Esophagus muscularis mucosa (tissue), 4 donors: ENCODE results near the gene EAF1. TPM values are rescaled to one million over a fixed set of nuclear protein-coding genes. Genes with fewer than 3 reads are reported as not detected.
"Not testable (repeated sequence)": the region's sequence is repeated elsewhere in the genome, so short reads cannot be mapped to it uniquely, and the experiment has no call there.

ENCODE experiments used
- DNase-seq: peaks from one replicate; pipeline ENCODE4 v3.0.0-alpha.2; 2017; ENCODE audit errors: extremely low spot score
- H3K27ac ChIP-seq, 4 donors: fragments of 200-600 bp; sonication (generic); replicated peaks in 1 of 4; 1 replicate in 3 of 4; 2 replicates in 1 of 4; pipeline ENCODE4 v1.5.1; 2016 to 2019; ENCODE audit warnings: mild to moderate bottlenecking in 1 of 4
- H3K27me3 ChIP-seq, 4 donors: fragments of 200-600 bp; sonication (generic); one replicate each; pipeline versions ENCODE4 v1.5.1 to v1.6.0; 2016 to 2019
- H3K36me3 ChIP-seq, 4 donors: fragments of 200-600 bp; sonication (generic); one replicate each; pipeline ENCODE4 v1.5.1; 2016 to 2019
- H3K4me1 ChIP-seq, 4 donors: fragments of 200-600 bp; sonication (generic); one replicate each; pipeline ENCODE4 v1.5.1; 2016 to 2019
- H3K4me3 ChIP-seq, 4 donors: fragments of 200-600 bp; sonication (generic); 1 replicate in 2 of 4; 2 replicates in 2 of 4; pipeline ENCODE4 v1.5.1; 2016 to 2019; ENCODE audit warnings: mild to moderate bottlenecking in 4 of 4, moderate library complexity in 1 of 4
- H3K9me3 ChIP-seq, 4 donors: fragments of 200-600 bp; sonication (generic); 1 replicate in 3 of 4; 2 replicates in 1 of 4; pipeline ENCODE4 v1.5.1; 2016 to 2019
- CTCF ChIP-seq, 3 experiments: fragments of 200-600 bp in 2 of 3; fragments of 450-650 bp in 1 of 3; sonication (generic) in 2 of 3; IDR thresholded peaks; one replicate each; pipeline ENCODE4 v1.5.1; 2017 to 2019; ENCODE audit warnings: antibody characterized with exemption in 3 of 3, mild to moderate bottlenecking in 2 of 3, moderate library complexity in 1 of 3
- EP300 ChIP-seq: sonication (generic); formaldehyde crosslinking; IDR thresholded peaks from one replicate; pipeline ENCODE4 v1.6.1; 2017; ENCODE audit warnings: antibody characterized with exemption
- POLR2A ChIP-seq: fragments of 450-650 bp; IDR thresholded peaks from one replicate; pipeline ENCODE4 v1.6.1; 2017; ENCODE audit warnings: antibody characterized with exemption, moderate library complexity, mild to moderate bottlenecking, low read depth
- POLR2AphosphoS5 ChIP-seq, 2 donors: sonication (generic); formaldehyde crosslinking; IDR thresholded peaks; one replicate each; pipeline ENCODE4 v1.6.1; 2017; ENCODE audit warnings: antibody characterized with exemption in 2 of 2
- WGBS: methylation state at CpG from one replicate; pipeline ENCODE4 v1.1.5; 2018; 5-methylcytosine and 5-hydroxymethylcytosine counted together
- intact Hi-C: fragments of 100-400 bp; cut with DNase I; formaldehyde crosslinking; loops from one replicate; pipeline ENCODE4 v1.15.1; 2023
- total RNA-seq, 4 donors: library from RNA; depleted of rRNA; stranded (reverse); fragments of >200 nt; gene quantifications; one replicate each; pipeline versions ENCODE4 v1.1.0 to v1.2.1, GENCODE V29; 2016

Gene EAF1
- total RNA-seq, 4 donors from 2014 or later: 12.0 to 21.7 (median 15.4) TPM

- H3K27ac ChIP-seq: no peak overlapping the region
- no peaks in the 10 kb centered on the region for H3K27me3 ChIP-seq
- TF ChIP-seq CTCF (IDR thresholded peaks at IDR 0.05) (peak; percentile 43 to 61 (median 53)), POLR2AphosphoS5 (IDR thresholded peaks at IDR 0.05) (no peak)
- no peaks in the 10 kb centered on the region for H3K9me3 ChIP-seq
- H3K36me3 ChIP-seq: peaks cover 5 to 21% (median 15%) of the 10 kb centered on the region in 4 donors
- intact Hi-C loops: loop anchor here (5.0 to 10.0 kb wide), 2 partner anchors 203 to 301 kb away; no protein-coding TSS in a partner anchor
- 38% methylated on average over 3 of the region's 3 CpGs for WGBS
- no peak overlapping the region for H3K4me3 ChIP-seq
- peaks cover 0 to 3% (median 0%) of the 10 kb centered on the region in 4 donors for H3K4me1 ChIP-seq
- DNase-seq: no peak
Measured at GRCh38 chr3:15405448-15406050, 21.8 kb upstream of the EAF1 start.

GRCh38 chr3:15409239-15409638, 18.2 kb upstream of the EAF1 start:
- H3K27me3 ChIP-seq: no peaks in the 10 kb centered on the region
- H3K9me3 ChIP-seq: no peaks in the 10 kb centered on the region
- H3K36me3 ChIP-seq: peaks cover 25 to 56% (median 43%) of the 10 kb centered on the region in 4 donors
- 79% methylated on average over 3 of the region's 3 CpGs for WGBS
- no peak overlapping the region for H3K4me3 ChIP-seq
- peaks cover 0 to 3% (median 0%) of the 10 kb centered on the region in 4 donors for H3K4me1 ChIP-seq
- DNase-seq: no peak
- intact Hi-C loops: loop anchor here (5.0 to 10.0 kb wide), 2 partner anchors 207 to 304 kb away; no protein-coding TSS in a partner anchor
- H3K27ac ChIP-seq: no peak overlapping the region
- TF ChIP-seq POLR2A: no peak
- no peak for TF ChIP-seq POLR2AphosphoS5 (IDR thresholded peaks at IDR 0.05)
- no peak for TF ChIP-seq CTCF (IDR thresholded peaks at IDR 0.05)
- no peak for TF ChIP-seq EP300

- Histone ChIP-seq H3K36me3 (peaks cover 30 to 62% (median 48%) of the 10 kb centered on the region in 4 donors), H3K27me3 (no peaks in the 10 kb centered on the region), H3K9me3 (no peaks in the 10 kb centered on the region), H3K4me1 (peaks cover 0 to 3% (median 0%) of the 10 kb centered on the region in 4 donors), H3K27ac (no peak overlapping the region), H3K4me3 (no peak overlapping the region)
- 95% methylated on average over 2 of the region's 2 CpGs for WGBS
- intact Hi-C loops: loop anchor here (5.0 to 10.0 kb wide), 2 partner anchors 207 to 305 kb away; no protein-coding TSS in a partner anchor
- no peak for DNase-seq
- TF ChIP-seq CTCF (IDR thresholded peaks at IDR 0.05) (no peak), POLR2AphosphoS5 (IDR thresholded peaks at IDR 0.05) (no peak), EP300 (no peak), POLR2A (no peak)
Measured at GRCh38 chr3:15409774-15410173, 17.6 kb upstream of the EAF1 start.

GRCh38 chr3:15410966-15411365, 16.4 kb upstream of the EAF1 start:
- H3K36me3 ChIP-seq: peaks cover 39 to 74% (median 57%) of the 10 kb centered on the region in 4 donors

GRCh38 chr3:15420871-15421270, 6.5 kb upstream of the EAF1 start:
- WGBS: 84% methylated on average over 4 of the region's 4 CpGs
- Histone ChIP-seq H3K9me3 (no peaks in the 10 kb centered on the region), H3K4me1 (peaks cover 4 to 13% (median 10%) of the 10 kb centered on the region in 4 donors), H3K36me3 (peaks cover 12 to 74% (median 44%) of the 10 kb centered on the region in 4 donors), H3K4me3 (no peak overlapping the region), H3K27me3 (no peaks in the 10 kb centered on the region), H3K27ac (no peak overlapping the region)
- intact Hi-C loops: no loop called here
- no peak for DNase-seq
- TF ChIP-seq POLR2AphosphoS5 (IDR thresholded peaks at IDR 0.05) (no peak), POLR2A (no peak), EP300 (no peak)

More at GRCh38 chr3:15410966-15411365, 16.4 kb upstream of the EAF1 start:
- H3K4me3 ChIP-seq, H3K27me3 ChIP-seq, intact Hi-C loops, DNase-seq, H3K4me1 ChIP-seq, H3K27ac ChIP-seq, H3K9me3 ChIP-seq: not testable (repeated sequence)
- WGBS: 97% methylated on average over 7 of the region's 7 CpGs
